CD4-positive, alpha-beta T cell treated with Interleukin-15 for 1 hour (primary cell): ENCODE data around the gene CPLANE2.
"Not testable (repeated sequence)": the region's sequence is repeated elsewhere in the genome, so short reads cannot be mapped to it uniquely, and the experiment has no call there.

Experiments used
- DNase-seq: peaks from one replicate; pipeline ENCODE4 v3.0.0-alpha.2; 2020

Gene CPLANE2

DNA sequence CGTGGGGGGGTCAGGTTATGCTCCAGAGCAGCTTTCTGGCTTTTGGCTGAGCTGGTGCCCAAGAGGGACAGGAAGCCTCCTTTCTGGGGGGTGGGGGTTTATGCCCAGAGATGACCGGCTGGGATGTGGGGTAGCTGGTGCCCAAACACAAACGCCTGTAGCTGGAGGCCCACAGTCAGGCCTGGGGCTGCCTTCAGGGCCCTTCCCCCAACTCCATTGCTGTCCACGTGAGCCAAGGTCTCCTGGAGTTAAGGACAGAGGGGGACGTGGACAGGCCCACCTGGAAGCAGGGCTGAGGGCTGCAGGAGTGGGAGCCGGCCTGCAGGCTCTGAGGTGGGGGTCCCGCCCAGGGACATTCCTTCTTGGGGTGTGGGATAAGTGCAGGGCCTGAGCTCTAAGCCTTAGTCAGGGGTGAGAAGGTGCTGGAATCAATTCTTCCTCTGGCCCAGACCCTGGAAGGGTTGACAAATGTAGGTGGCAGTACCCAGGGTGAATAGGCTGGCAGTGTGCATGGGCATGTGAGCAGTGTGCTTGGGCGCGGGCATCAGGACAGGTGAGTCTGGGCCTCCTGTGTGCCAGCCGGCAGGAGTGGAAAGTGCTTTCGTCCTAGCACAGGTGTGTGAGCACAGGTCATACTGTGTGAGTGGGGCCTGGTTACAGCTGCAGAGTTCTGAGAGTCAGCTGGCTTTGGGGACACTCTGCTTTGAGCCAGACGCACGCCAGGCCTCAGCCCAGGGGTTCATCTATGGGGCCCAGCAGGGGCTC lies 6.8 kb downstream of the CPLANE2 start:
- no peak for DNase-seq

DNA sequence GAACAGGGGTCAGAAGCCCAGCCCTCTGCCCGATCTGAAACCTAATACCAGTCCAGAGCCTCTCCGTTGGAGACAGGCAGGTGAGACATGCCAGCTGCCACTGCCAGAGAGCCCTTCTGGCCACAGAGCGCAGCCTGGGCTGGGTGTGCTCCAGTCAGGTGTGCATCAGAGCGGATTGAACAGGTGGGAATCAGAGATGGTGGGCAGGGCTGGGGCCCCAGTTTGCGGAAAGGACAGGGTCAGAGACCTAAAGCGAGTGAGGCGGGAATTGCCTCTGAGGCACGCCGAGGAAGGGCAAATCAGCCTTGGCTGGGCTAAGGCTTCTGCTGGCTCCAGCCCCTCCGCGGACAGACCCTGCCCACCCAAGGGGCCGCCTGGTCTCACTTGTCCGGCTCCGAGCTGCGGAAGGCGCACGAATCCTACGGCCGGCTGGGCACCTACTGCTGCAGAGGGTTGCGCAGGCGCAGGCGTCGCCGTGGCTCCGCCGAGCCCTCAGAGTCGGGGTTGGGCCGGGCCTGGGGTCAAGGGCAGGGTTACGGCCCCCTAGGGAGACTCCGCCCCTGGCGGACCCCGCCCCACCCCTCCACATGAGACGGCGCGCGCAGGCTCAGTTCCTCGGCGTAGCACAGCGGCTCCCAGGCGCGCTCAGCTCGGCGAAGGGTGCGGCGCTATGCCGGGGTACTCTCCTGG lies 10.3 kb downstream of the CPLANE2 start:
- no peak for DNase-seq

- no peak for DNase-seq
These were observed 10.9 kb downstream of the CPLANE2 start for GRCh38 chr1:16226129-16226489.

GRCh38 chr1:16224472-16224871 lies 12.5 kb downstream of the CPLANE2 start:
- no peak for DNase-seq

DNA sequence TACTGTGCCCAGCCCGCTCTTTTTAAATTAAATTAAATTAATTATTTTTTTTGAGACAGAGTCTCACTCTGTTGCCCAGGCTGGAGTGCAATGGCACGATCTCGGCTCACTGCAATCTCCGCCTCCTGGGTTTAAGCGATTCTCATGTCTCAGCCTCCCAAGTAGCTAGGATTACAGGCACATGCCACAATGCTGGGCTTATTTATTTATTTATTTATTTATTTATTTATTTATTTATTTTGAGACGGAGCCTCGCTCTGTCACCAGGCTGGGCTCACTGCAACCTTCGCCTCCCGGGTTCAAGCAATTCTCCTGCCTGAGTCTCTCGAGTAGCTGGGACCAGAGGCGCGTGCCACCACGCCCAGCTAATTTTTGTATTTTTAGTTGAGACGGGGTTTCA lies 14.3 kb downstream of the CPLANE2 start:
- not testable (repeated sequence) for DNase-seq

DNA sequence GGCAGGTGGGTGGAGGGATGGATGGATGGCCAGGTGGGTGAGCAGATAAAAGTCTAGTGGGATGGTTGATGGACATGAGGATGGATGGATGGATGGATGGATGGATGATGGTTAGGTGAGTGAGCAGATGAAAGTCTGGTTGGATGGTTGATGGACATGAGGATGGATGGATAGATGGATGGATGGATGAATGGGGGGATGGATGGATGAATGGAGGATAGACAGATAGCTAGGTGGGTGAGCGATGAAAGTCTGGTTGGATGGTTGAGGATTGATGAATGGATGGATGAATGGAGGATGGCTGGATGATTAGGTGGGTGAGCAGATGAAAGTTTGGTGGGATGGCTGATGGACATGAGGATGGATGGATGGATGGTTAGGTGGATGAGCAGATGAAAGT lies 15.5 kb downstream of the CPLANE2 start:
- no peak for DNase-seq

GRCh38 chr1:16219968-16220500 lies 16.9 kb downstream of the CPLANE2 start:
- no peak for DNase-seq

GRCh38 chr1:16218674-16219071 lies 18.3 kb downstream of the CPLANE2 start:
- no peak for DNase-seq

- no peak for DNase-seq
These were observed 18.8 kb downstream of the CPLANE2 start for GRCh38 chr1:16218014-16218673.

DNA sequence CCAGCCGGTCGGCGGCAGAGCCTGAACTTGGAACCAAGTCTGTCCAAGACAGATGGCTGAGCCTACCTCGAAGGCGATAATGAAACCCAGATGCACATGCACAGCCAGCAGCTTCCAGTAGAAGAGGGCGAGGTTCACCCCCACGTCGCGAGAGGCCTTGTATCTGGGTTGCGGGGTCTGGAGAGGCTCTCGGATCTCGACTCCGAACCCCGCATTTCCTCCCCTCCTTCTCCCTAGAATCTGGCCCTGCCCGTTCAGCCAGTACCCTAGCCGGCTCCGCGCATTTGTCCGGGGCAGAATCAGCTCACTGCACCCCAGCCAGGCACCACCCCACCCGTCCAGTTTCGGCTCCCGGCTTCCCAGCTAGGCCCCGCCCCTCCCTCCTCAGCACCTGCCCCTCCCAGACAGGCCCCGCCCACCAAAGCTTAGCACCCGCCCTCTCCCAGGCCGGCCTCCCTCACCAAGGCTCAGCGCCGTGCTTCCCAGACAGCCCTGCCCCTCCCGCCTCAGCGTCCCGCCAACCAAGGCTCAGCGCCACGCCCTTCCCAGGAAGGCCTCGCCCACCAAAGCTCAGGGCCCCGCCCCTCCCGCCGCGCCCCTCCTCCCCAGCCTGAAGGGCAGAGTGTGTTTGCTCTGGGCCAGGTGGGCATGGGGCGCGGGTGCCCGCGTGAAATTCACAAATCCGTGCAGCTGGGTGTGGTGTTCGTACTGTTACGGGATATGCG lies 19.8 kb downstream of the CPLANE2 start:
- peak; percentile 96 for DNase-seq

DNA sequence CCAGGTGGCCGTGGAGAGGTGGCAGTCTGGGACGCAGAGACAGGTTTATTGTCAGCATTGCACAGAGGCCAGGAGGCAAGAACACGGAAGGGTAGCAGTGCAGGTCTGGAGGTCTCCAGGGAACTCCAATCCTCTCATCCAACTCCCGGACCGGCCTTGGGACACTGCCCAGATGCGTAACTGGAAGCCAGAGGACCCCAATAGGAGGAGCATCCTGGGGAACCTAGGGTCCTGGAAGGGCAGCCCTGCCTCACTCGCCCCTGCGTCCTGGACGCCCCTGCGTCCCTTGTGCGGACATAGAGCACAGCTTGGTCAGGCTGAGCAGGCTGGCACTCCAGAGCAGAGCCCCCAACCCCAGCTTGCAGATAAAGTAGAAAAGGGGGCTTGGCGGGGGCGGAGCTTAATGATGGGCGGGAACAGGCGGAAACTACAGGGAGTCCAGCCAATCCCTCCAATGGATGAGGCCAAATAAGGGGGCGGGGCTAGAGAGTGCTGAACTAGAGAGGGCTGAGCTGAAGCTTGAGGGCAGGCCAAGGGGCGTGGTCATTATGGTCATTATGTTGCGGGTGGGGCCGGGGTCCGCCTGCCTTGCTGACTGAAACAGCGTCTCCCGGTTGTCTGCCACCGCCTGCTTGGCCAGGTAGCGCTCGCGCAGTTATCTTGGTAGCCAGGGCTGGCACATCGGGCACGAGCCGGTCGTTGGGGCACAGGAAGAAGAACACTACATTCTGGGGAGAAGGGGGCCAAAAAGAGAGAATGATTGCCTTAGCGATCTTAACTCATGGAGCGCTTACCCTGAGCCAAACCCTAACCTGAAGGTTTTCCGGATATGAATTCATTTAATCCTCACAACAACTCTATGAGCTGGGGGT lies 20.9 kb downstream of the CPLANE2 start:
- DNase-seq, result peak; percentile 85

- DNase-seq, result not testable (repeated sequence)
These were observed 21.7 kb downstream of the CPLANE2 start for GRCh38 chr1:16215240-16215639.

- DNase-seq, result not testable (repeated sequence)
These were observed 23.4 kb downstream of the CPLANE2 start for GRCh38 chr1:16213544-16213943.

- no peak for DNase-seq
These were observed 24.0 kb downstream of the CPLANE2 start for GRCh38 chr1:16213013-16213412.

DNA sequence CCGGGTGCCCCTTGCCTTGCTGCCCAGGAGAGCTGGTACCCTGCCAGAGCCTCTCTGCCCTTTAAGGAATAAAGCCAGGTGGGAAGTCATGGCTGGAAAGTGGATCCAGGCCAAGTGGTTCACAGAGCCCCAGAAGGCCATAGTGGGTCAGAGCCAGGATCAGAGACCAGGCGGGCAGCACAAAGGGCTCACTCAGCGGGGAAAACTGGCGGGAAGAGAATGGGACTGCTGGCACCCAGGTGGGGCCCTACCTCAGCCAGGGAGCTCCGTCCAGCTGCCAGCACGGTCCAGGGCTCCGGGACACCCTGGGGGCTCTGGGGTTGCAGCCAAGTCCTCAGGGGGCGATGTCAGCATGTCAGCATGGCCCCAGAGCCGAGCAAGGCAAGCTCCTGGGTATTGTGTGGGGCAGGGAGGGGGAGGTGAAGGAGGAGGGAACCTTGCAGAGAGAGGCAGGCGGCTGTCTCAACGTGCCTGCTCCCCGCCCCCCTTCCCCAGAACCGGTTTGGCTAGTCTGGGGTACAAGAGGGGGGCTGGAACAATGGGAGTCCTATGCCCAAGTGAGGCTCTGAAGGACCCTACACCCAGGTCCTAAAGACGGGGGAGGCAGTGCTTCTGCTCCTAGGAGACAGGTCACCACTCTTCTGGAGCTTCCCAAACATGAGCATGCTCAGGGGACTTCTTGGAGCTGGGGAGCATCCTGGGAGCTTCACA lies 24.6 kb downstream of the CPLANE2 start, which contains the start of gene ARHGEF19:
Gene ARHGEF19 (minus strand): TSS at position 402 of the 711 bp plus-strand sequence. CDS start 3,598 bp downstream, outside the sequence.
- DNase-seq, result no peak

- DNase-seq, result no peak
These were observed 25.2 kb downstream of the CPLANE2 start for GRCh38 chr1:16211824-16212223.

- DNase-seq, result no peak
These were observed 26.4 kb downstream of the CPLANE2 start for GRCh38 chr1:16210581-16210980.

GRCh38 chr1:16209847-16210407 lies 27.1 kb downstream of the CPLANE2 start:
- DNase-seq, result no peak

- no peak for DNase-seq
These were observed 27.7 kb downstream of the CPLANE2 start for GRCh38 chr1:16209132-16209846.
